ENCODE measurements around the gene RND1.
"Not testable (repeated sequence)": the region's sequence is repeated elsewhere in the genome, so short reads cannot be mapped to it uniquely, and the experiment has no call there.

RND1 gene

DNA sequence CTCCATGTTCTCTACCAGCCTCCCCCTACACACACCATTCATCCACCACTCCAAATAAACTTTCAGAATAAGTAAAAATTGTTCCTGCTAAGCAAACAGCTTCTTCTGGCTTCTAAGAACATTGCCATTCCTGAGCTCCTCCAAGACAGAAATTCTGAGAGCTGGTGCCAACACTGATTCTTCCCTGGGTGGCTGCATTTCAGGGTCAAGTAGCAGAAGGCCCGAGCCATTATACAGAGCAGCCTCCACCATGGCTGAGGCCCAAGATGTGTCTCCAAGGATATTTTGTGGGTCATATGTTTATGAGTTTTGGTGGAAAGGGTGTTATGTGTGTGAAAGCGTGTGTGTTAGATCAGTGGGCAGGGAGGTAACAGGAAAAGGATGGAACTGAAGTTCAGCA, 3.5 kb upstream of the RND1 start:
- in situ Hi-C loops (cut with MboI; ENCODE audit: low sequenced_read_pairs) = no loop called here

DNA sequence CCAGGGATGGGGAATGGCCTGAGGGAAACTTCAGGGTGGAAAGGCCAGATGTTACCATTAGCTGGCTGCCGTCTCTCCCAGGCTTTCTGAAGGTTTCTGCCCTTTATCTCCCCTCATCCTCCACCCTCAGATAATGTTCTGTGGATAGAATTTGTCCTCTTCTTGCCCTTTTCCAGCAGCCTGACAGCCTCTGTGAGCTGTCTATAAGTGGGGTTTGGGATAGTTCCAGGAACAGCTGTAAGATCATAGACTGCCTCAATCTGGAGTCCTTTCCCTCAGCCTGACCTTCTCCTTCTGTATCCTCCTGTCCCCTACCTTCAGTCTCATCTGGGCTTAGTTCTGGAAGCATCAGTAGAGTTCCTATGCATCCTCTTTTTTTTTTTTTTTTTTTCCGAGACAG, 2.8 kb upstream of the RND1 start:
- in situ Hi-C loops (cut with MboI; ENCODE audit: low sequenced_read_pairs) = no loop called here

DNA sequence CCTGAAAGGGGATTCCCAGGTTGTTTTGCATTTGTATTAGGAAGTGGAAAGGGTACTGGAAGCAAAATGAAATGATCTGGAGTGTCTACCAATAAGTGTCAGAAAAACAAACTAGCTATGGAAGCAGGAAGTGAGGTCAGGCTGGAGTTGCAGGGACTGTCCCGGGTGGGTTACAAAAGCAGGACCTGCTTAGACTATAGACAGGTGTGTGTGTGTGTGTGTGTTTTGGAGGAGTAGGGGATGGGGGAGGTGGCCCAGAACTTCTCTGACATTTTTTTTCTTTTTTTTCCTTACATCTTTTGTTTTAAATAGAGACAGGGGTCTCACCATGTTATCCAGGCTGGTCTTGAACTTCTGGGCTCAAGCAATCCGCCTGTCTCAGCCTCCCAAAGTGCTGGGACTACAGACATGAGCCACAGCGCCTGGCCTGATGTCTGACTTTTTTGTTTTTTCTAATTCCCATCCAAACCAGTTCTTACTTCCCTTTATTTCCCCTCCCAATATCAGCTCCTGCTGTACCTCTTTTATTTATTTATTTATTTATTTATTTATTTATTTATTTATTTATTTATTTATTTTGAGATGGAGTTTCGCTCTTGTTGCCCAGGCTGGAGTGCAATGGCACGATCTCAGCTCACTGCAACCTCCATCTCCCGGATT, 512 bp upstream of the RND1 start:
- in situ Hi-C loops (cut with MboI; ENCODE audit: low sequenced_read_pairs) = no loop called here

DNA sequence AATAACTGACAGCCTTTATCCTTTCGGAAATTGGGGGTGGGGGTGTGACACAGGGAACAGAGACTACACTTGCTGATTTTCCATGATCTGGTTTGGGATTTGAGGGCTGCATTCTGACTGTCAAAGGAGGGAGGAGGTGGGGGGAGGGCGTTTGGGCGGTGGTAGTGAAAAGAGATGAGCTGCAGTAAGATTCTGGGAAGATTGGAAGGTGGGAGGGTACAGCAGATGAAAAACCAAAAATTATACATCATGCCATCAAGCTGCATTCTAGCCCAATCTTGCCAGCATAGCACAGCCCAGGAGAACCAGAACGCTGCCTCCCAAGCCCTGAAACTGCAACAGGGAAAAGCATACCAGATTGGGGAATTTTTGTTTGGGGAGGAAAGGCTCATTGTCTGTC, 2.4 kb downstream of the RND1 start:
- in situ Hi-C loops (cut with MboI; ENCODE audit: low sequenced_read_pairs) = no loop called here

DNA sequence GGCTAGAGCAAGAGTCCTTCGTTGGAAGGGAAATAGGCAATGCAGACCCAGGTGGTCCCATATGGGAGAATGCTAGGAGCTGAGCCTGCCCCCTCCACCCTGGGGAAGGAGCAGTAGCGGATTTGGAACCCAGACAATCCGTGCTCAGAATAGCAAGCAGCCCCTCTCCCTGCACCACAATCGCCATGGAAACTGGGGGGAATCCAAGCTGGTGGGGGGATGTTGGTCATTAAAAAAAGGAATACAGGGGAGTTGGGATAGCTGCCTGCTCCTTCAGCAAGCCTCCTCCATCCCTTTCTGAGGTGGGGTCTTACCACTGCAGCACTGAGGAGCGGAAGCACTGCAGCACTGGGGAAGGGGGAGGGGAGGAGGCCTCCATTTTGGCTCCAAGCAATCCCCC, 2.9 kb downstream of the RND1 start:
- in situ Hi-C loops (cut with MboI; ENCODE audit: low sequenced_read_pairs) = no loop called here

DNA sequence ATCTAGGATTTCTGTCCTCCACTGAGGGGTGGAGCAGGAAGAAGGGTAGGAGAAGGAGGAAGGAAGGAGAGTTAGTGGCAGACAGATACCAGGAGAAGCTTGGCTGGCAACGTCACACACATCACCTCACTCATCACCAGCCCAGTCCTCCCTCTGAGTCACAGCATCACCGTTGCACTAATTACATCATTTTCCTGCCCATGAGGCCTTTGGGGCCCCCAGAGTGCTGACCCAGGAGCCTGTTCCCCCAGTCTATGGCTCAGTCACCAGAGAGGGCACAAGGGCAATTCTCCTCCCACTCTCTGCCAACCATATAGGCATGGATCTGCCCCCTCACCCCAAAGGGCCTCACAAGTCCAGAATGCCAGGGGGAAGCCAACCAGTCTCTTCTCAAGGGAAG, 4.6 kb downstream of the RND1 start:
- in situ Hi-C loops (cut with MboI; ENCODE audit: low sequenced_read_pairs) = no loop called here

DNA sequence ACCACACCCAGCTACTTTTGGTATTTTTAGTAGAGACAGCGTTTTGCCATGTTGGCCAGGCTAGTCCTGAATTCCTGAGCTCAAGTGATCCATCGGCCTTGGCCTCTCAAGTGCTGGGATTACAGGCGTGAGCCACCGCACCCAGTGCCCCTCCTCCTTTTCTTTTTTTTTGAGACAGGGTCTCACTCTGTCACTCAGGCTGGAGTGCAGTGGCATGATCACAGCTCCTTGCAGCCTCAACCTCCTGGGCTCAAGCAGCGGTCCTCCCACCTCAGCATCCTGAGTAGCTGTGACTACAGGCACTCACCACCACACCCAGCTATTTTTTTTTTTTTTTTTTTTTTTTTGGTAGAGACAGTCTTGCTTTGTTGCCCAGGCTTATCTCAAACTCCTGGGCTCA, 5.4 kb downstream of the RND1 start:
- in situ Hi-C loops (cut with MboI; ENCODE audit: low sequenced_read_pairs) = not testable (repeated sequence)

DNA sequence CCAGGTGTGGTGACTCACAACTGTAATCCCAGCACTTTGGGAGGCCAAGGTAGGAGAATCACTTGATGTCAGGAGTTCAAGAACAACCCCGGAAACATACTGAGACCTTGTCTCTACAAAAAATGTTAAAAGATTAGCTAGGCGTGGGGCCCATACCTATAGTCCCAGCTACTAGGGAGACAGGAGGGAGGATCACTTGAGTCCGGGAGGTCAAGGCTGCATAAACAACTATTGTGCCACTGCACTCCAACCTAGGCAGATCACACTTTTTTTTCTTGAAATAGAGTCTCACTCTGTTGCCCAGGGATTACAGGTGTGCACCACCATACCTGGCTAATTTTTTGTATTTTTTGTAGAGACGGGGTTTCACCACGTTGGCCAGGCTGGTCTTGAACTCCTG, 6.1 kb downstream of the RND1 start:
- in situ Hi-C loops (cut with MboI; ENCODE audit: low sequenced_read_pairs) = no loop called here

DNA sequence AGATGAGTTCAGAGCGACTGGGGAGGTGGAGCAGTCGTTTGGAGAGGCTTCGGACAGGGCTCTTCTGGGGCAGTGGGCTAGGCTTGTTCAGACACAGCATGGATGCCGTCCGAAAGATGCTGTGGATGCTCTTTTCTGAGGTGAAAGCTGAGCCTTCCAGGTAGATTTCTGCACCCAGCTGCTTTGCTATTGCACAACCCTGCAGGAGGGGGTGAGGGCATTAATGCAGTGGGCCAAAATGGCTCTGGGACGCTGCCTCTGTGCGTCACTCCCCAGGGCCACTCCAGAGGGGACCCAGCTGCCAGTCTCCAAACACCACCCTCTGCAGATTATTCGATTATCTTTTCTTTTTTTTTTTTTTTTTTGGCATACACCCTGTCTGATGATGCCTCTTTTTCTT, 7.6 kb downstream of the RND1 start:
- in situ Hi-C loops (cut with MboI; ENCODE audit: low sequenced_read_pairs) = no loop called here

DNA sequence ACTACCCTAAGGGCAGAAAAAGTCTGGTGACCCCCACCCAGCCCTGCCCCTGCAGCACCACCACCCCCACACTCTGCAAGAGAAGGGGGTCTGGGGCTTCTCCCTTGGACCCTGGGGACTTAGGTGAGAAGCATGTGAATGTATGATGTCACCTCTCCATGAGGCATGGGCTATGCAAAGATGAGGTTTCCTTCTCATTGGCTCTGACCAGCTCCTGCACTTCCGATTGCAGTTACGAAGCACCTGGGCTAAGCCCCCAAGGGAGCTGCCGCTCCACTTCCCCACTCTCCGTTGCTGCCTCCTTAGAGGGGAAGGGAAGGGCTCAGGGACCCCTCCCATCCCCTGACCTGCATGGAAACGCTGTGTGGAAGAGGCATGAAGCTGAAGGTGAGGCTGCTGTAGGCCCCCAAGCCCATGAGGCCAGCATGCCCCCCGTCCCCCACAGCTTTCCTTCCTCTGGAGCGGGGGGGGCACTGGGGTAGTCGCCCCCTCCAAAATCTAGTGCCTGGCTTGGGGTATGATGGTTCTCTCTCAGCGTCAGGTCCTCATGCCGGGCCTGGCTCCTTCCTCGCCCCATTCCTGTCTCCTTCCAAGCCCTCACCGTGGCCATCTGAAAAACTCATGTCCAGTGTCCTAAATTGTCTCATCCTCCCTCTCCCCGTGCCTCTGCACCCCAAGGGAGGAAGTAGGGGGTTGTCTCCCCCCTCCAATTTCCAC, 8.2 kb downstream of the RND1 start:
- in situ Hi-C loops (cut with MboI; ENCODE audit: low sequenced_read_pairs) = no loop called here

DNA sequence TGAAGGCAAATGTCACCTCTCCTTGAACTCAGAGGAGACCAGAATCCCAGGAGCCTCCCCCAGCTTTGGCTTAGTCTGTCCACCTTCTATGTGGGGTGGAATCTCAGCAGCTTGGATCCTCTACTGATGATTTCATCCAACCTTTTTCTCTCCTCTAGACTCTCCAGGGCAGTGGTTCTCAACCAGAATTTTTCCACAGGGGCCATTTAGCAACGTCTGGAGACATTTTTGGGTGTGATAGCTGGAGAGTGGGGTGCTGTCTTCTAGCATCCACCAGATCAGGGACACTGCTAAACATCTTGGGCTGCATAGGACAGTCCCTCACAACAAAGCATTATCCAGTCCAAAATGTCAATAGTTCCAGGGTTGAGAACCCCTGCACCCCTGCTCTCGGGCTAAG, 9.3 kb downstream of the RND1 start:
- in situ Hi-C loops (cut with MboI; ENCODE audit: low sequenced_read_pairs) = no loop called here

DNA sequence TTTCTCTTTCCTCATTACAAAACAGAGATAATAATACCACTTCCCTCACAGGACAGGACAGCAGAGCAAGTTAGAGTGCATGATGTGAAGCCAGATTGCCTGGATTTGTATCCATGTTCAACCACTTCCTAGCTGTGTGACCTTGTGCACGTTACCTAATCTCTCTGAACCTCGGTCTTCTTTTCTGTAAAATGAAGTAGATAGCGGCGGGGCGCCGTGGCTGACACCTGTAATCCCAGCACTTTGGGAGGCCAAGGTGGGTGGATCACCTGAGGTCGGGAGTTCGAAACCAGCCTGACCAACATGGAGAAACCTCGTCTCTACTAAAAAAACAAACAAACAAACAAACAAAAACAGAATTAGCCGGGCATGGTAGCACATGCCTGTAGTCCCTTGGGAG, 10.7 kb downstream of the RND1 start:
- in situ Hi-C loops (cut with MboI; ENCODE audit: low sequenced_read_pairs) = not testable (repeated sequence)

DNA sequence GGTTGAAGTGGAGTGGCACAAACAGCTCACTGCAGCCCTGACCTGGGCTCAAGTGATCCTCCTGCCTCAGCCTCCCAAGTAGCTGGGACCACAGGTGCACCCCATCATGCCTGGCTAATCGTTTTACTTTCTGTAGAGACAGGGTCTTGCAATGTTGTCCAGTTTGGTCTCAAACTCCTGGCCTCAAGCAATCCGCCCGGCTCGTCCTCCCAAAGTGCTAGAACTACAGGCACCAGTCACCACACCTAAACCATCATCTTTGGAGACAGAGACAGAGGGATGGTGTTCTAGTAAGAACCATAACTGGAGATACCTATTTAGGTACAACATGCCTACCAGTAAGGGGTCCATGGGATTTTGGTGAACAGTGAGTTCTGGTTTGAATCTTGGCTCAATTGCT, 11.2 kb downstream of the RND1 start:
- in situ Hi-C loops (cut with MboI; ENCODE audit: low sequenced_read_pairs) = no loop called here

DNA sequence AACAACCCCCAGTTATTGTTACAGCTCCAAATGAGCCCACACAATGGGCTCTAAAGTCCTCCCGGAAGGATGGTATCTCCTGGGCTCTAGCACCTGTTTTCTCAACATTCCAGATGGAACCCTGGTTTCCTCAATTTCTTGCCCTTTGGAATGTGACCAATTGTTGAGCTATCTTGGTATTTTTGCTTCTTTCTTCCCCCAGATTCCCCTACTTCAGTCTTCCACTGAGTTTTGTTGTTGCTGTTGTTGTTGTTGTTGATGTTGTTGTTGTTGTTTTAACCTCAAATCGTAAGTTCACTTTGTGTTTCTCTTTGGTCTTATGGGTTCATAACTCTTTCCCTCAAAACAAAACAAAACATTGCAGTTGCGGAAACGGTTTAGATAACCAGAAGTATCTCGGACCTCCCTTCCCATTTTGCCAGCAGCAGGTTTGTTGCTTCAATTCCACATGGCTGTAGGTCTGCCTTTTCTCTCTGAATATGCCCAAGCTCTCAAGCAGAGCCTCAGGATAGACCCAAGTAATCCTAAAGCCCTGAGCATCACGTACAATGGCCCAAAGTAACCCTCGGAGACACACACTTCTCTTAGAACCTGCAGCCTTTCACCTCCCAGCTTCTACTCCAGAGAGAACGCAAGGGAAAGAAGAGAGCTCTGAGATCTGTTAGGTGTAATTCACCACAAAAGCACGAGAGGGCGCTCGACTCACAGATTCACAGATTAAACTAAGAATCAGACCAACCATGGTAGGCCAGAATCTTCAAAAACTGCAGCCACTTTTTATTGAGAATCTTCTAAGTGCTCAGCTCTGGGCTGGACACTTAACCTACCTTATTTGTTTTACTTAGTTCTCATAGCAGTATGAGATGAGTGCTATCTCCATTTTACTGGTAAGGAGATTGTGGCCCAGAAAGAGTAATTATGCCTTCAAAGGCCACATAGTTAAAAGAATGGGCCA, 12.7 kb downstream of the RND1 start:
- in situ Hi-C loops (cut with MboI; ENCODE audit: low sequenced_read_pairs) = no loop called here

DNA sequence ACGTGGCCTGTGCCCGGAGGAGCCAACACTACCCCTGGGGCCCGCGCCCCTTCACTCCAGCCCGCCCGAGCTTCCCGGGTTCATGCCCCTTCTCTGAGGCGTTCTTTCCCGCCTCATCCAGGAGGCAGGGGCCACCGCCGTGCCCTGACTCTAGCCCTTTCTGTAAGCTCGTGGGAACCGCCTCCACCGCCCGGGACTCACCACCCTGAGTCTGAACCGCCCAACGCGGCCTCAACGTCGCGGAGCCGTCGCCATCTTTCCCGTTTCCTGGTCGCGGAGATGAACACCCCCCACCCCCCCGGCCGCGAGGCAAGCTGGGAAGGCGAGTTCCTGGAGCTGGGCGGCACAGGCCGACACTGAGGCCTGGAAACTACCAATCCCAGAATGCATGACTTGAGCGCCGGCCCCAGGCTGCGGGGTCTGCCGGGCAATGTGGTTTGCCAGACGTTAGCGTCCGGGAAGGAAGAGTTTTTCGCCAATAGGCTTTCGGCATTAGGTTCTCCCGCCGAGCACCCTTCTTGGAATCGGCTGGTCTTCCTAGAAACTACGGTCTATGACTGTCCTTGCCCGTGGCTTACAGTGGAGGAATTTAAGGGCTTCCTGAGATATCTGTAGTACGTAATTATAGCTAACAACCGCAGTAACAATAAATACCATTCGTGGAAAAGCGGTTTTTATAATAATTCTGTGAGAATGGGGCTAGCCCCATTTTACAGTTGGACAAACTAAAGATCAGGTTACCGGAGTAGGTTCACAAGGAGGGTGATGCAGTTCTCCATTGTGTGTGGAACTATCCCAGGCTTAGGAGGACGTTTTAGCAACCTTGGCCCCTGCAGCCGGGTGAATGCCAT, 13.6 kb downstream of the RND1 start, which contains the start of gene DDX23:
DDX23 (minus strand) TSS at position 281 of the 851 bp plus-strand sequence. CDS start 6,381 bp downstream, outside the sequence.
- in situ Hi-C loops (cut with MboI; ENCODE audit: low sequenced_read_pairs) = no loop called here

DNA sequence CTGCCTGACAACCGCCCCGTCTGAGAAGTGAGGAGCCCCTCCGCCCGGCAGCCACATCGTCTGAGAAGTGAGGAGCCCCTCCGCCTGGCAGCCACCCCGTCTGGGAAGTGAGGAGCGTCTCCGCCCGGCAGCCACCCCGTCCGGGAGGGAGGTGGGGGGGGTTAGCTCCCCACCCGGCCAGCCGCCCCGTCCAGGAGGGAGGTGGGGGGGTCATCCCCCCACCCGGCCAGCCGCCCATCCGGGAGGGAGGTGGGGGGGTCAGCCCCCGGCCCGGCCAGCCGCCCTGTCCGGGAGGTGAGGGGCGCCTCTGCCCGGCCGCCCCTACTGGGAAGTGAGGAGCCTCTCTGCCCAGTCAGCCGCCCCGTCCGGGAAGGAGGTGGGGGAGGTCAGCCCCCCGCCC, 23.6 kb downstream of the RND1 start:
- in situ Hi-C loops (cut with MboI; ENCODE audit: low sequenced_read_pairs) = not testable (repeated sequence)

DNA sequence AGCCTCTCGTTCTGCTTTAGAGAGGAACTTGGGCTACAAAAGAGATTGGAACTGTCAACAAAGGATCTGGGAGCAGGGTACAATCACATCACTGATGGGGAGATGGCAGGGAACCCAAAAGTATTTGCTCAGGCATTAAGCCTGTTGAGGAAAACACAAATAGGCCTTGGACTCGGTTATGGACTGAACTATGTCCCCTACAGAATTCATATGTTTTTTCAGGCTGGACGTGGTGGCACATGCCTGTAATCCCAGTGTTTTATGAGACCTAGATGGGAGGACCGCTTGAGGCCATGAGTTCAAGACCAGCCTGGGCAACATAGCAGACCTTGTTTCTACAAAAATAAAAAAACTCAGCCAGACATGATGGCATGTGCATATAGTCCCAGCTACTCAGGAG, 27.6 kb downstream of the RND1 start:
- in situ Hi-C loops (cut with MboI; ENCODE audit: low sequenced_read_pairs) = no loop called here

DNA sequence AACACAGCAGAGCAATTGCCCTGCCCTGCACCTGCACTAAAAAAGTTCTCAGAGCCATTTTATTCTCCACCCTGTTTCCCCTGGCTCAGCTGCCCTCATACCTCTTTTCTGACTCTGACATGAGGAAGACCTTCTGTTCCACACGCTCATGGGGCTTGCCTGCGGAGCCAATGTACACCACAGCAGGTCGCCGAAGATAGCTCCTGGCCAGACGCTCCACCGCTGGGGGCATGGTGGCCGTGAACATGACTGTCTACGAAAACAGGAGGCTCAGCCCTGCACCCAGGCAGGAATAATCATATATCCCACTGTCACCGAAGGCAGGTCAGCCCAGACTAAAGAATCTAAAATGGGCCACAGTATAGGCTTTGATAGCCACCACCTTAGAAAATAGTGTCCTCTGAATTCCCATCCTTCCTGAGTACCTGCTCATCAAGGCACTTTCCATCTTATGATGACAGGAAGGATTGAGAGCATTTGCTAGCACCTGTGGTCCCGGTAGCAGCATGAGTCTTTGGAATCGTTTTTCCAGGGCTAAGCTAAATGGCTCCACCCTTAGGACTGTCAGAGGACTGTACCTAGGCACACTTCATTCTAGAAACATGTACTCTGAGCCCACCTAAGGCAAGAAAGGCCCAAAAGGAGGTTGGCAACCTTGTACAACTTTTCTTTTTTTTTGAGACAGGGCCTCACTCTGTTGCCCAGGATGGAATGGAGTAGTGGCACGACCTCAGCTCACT, 33.2 kb downstream of the RND1 start:
- in situ Hi-C loops (cut with MboI; ENCODE audit: low sequenced_read_pairs) = no loop called here

DNA sequence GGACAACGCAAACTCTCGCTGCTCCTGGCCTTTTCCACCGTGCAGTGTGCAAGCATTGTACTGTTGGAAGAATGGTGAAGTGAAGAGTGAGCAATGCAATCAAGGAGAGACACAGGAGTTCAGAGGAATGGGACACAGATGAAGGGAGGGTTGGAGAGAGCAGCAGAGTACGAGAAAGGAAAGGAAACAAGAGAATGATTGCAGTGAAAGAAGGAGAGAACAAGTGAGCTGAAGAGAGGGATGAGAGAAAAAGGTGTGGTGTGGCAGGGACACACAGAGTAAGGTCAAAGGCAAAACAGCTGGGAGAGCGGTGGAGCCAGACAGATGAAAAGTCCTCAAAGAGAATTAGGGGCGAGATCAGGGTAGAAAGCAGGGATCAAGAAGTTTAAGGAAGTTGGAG, 34.4 kb downstream of the RND1 start:
- in situ Hi-C loops (cut with MboI; ENCODE audit: low sequenced_read_pairs) = no loop called here
